Prostate gland (tissue), 2 donors: Measurements from ENCODE around the gene CCDC107.

Source experiments
- CTCF ChIP-seq, 4 experiments: fragments of 200-600 bp in 2 of 4; fragments of 450-650 bp in 2 of 4; sonication (generic) in 2 of 4; IDR thresholded peaks; 1 replicate in 3 of 4; 2 replicates in 1 of 4; pipeline ENCODE4 v1.5.1; 2016 to 2019; ENCODE audit warnings: antibody characterized with exemption in 4 of 4, mild to moderate bottlenecking in 2 of 4, moderate library complexity in 2 of 4
- POLR2A ChIP-seq: fragments of 450-650 bp; IDR thresholded peaks from one replicate; pipeline ENCODE4 v1.6.1; 2016; ENCODE audit warnings: antibody characterized with exemption, mild to moderate bottlenecking
- POLR2AphosphoS5 ChIP-seq: sonication (generic); formaldehyde crosslinking; IDR thresholded peaks from one replicate; pipeline ENCODE4 v1.6.1; 2017; ENCODE audit warnings: antibody characterized with exemption

DNA sequence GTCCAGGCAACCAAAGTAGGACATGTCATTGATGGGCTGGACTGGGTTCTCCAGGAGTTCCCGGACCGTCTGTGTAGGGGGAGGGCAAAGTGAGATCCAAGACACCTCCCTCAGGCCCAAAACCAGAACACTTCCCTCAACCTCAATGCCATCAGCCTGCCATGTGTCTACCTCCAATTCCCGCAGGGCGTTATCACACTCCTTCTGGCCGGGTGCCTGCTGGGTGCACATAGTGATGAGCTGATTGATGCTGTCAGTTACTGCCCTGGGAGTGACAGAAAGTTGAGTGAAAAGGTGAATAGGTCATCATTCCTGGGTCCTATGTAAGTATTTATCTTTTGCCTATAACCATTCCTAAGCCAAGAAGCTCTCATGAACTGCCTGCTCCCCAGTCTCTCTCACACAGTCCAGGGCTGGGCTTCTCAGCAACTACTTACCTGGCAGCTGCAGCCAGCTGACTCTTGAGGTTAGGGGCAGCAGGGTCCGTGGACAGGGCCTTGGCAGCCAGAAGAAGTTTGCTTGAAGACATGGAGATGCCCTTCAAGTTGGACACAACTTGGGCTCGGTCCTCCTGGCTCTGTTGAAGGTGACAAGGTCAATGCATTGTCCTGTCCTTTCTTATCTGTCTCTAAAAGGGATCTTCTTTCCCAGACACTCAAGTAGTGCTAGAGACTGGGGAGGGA, 52.9 kb downstream of the CCDC107 start:
- TF ChIP-seq POLR2A (no peak), CTCF (IDR thresholded peaks at IDR 0.05) (no peak), POLR2AphosphoS5 (no peak)
